ENCODE measurements around the gene CAPN7. TPM values are rescaled to one million over a fixed set of nuclear protein-coding genes. Genes with fewer than 3 reads are reported as not detected.

The CAPN7 gene
- total RNA-seq, 1 donor from 2014 or later = 49.4 TPM

DNA sequence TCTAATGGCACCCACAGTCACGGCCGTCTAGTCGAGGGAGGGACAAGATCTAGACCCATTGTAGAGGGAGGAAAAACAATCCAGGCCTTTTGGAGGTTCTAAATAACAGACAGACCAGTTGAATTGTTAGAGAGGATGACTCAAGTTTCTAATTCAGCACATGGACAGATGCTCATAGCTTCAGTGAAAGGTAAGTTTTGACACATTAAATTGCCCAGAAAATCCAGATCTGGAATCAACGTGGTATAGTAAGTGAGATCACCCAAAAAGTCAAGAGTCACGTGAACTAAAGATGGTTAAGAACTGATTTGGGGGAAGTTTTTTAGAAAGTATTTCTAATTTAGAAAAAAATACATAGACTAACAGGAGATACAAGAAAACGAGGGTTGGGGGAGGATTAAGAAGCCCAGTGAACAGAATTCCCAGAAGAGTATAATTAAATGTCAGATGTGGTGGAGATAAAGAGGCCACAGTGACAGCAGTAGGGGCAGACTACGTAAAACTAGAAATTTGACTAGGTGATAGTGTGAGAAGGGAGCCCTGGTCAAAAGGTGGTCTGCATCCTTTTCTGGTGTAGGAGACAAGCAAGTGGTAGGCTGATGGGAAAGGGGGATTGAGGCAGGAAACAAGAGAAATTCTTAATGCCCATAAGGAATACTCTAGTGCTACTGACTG lies 47.1 kb downstream of the CAPN7 start:
- no peaks in the 10 kb centered on the region for H3K27me3 ChIP-seq (ENCODE audit: low read depth)
- peaks cover 100% of the 10 kb centered on the region for H3K36me3 ChIP-seq
- no peaks in the 10 kb centered on the region for H3K9me3 ChIP-seq
- no peak for TF ChIP-seq CTCF (IDR thresholded peaks at IDR 0.05)
- no peaks in the 10 kb centered on the region for H3K4me1 ChIP-seq
- DNase-seq (no peak), ATAC-seq (no peak)
- H3K4me3 ChIP-seq = no peak overlapping the region
- H3K27ac ChIP-seq = no peak overlapping the region
- intact Hi-C loops (cut with DNase I) = no loop called here

GRCh38 chr3:15255215-15255614 lies 49.2 kb downstream of the CAPN7 start:
- no peaks in the 10 kb centered on the region for H3K9me3 ChIP-seq
- H3K36me3 ChIP-seq = peaks cover 100% of the 10 kb centered on the region
- H3K4me3 ChIP-seq = no peak overlapping the region
- H3K27ac ChIP-seq = no peak overlapping the region
- TF ChIP-seq CTCF (IDR thresholded peaks at IDR 0.05) = no peak
- H3K27me3 ChIP-seq (ENCODE audit: low read depth) = no peaks in the 10 kb centered on the region
- intact Hi-C loops (cut with DNase I) = no loop called here
- DNase-seq = no peak
- H3K4me1 ChIP-seq = no peaks in the 10 kb centered on the region
- no peak for ATAC-seq

- H3K4me3 ChIP-seq = no peak overlapping the region
- DNase-seq = no peak
- no peak overlapping the region for H3K27ac ChIP-seq
- peak; percentile 76 to 80 for ATAC-seq
- H3K36me3 ChIP-seq = peaks cover 100% of the 10 kb centered on the region
- intact Hi-C loops (cut with DNase I) = no loop called here
- no peak for TF ChIP-seq CTCF (IDR thresholded peaks at IDR 0.05)
- no peaks in the 10 kb centered on the region for H3K4me1 ChIP-seq
- no peaks in the 10 kb centered on the region for H3K27me3 ChIP-seq (ENCODE audit: low read depth)
- no peaks in the 10 kb centered on the region for H3K9me3 ChIP-seq
Measured at GRCh38 chr3:15256861-15257341, 50.9 kb downstream of the CAPN7 start.

GRCh38 chr3:15258720-15259119 lies 52.7 kb downstream of the CAPN7 start:
- no peak overlapping the region for H3K27ac ChIP-seq
- ATAC-seq = no peak
- no peak for TF ChIP-seq CTCF (IDR thresholded peaks at IDR 0.05)
- intact Hi-C loops (cut with DNase I) = no loop called here
- peaks cover 5% of the 10 kb centered on the region for H3K4me1 ChIP-seq
- no peak for DNase-seq
- no peaks in the 10 kb centered on the region for H3K27me3 ChIP-seq (ENCODE audit: low read depth)
- H3K36me3 ChIP-seq = peaks cover 84% of the 10 kb centered on the region
- no peaks in the 10 kb centered on the region for H3K9me3 ChIP-seq
- no peak overlapping the region for H3K4me3 ChIP-seq

DNA sequence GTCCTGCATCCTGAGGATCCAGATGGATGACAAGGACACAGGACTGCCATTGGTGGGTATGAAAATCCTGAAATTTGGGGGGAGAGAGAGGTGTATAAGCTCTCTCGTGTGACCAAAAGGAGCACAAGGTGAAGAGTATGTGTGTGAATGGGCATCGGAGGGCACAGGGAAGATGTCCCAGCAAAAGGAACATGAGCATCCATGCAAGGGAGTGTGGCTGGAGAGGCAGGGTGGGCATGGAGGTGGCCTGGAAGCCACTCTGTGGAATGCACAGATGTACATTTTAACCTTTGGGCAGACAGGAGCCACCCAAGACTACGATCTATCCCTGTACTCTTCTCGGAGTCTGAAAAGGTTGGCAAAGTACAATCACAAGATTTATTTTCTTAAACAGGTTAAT lies 54.5 kb downstream of the CAPN7 start:
- no peak for DNase-seq
- peaks cover 11% of the 10 kb centered on the region for H3K4me1 ChIP-seq
- TF ChIP-seq CTCF (IDR thresholded peaks at IDR 0.05) = no peak
- H3K27ac ChIP-seq = no peak overlapping the region
- H3K27me3 ChIP-seq (ENCODE audit: low read depth) = no peaks in the 10 kb centered on the region
- no peaks in the 10 kb centered on the region for H3K9me3 ChIP-seq
- no peak overlapping the region for H3K4me3 ChIP-seq
- no peak for ATAC-seq
- H3K36me3 ChIP-seq = peaks cover 66% of the 10 kb centered on the region
- intact Hi-C loops (cut with DNase I) = loop anchor here (10.0 kb wide), 1 partner anchor 114 kb away; no protein-coding TSS in a partner anchor

All from lower lobe of right lung (tissue), 2 donors.